Left ventricle myocardium inferior (tissue), 1 donor: ENCODE results near the gene BCAS3. TPM values are rescaled to one million over a fixed set of nuclear protein-coding genes. Genes with fewer than 3 reads are reported as not detected.

Source experiments
- DNase-seq: peaks from one replicate; pipeline ENCODE4 v3.0.0-alpha.2; 2020
- H3K27ac ChIP-seq: fragments of 200-600 bp; replicated peaks from 2 replicates; pipeline ENCODE4 v1.8.0; 2021
- H3K27me3 ChIP-seq: fragments of 200-600 bp; 2 replicates; pipeline ENCODE4 v1.8.0; 2021; ENCODE audit warnings: low read depth
- H3K36me3 ChIP-seq: fragments of 200-600 bp; 2 replicates; pipeline ENCODE4 v1.8.0; 2021
- H3K4me1 ChIP-seq: fragments of 200-600 bp; 2 replicates; pipeline ENCODE4 v1.8.0; 2021
- H3K4me3 ChIP-seq: fragments of 200-600 bp; 2 replicates; pipeline ENCODE4 v1.8.0; 2021; ENCODE audit warnings: mild to moderate bottlenecking, moderate library complexity
- H3K9me3 ChIP-seq: fragments of 200-600 bp; replicated peaks from 2 replicates; pipeline ENCODE4 v1.8.0; 2021
- intact Hi-C: fragments of 100-400 bp; cut with micrococcal nuclease; formaldehyde crosslinking; loops from one replicate; pipeline ENCODE4 v1.11.0; 2022
- total RNA-seq: library from RNA; stranded (reverse); fragmentation: NEBNext Ultra II Directional; extraction: Animal tissue kit (Norgen Biotek cat#: 25700); gene quantifications from one replicate; pipeline ENCODE4 v1.2.1, GENCODE V29; 2021
- TF ChIP-seq, protein P1 (sequence below): fragments of 200-600 bp; IDR thresholded peaks from 2 replicates; pipeline ENCODE4 v1.8.0; 2021; ENCODE audit warnings: antibody characterized with exemption, mild to moderate bottlenecking, borderline replicate concordance
- donor health status: DM: no; HTN: yes; CAD: no; lungs with severe emphysema.

Gene BCAS3
- total RNA-seq, 1 donor from 2014 or later, result 16.5 TPM

DNA sequence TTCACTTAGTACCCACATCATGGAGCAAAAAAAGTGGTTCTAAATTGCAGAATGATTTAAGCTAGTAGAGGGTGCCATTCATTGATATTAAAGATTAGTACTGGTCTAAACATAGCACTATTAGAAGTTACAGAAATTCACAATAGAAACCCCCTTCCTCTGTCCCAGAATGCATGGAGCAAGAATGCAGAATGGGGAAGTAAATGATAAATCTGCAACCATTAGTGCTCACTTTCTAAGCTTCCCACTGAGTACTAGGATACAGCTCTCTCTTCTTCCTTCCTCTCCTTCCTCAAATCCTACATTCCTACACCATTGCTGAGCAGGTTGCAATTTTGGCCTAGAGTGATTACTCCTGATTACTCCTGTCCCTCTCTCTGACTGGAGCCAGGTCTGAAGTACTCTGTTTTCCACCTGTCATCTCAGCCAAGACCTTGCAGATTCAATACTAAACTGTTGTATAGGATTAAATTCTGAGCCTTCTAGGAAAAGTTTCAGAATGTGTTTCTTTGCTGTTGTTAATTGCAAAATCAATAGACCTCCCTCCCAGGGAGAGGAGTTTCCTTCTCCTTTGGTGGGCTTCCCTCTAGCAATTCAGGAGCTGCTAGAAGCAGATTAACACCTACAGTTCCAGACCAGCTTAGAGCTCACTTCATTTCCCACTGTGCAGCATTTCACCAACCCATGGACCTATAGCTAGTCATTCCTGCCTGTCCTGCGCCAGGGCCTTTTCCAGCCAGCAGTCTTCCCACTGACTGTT, 556.5 kb downstream of the BCAS3 start:
- Histone ChIP-seq H3K9me3 (no peaks in the 10 kb centered on the region), H3K27ac (no peak overlapping the region), H3K27me3 (no peaks in the 10 kb centered on the region), H3K4me1 (peaks cover 31% of the 10 kb centered on the region), H3K36me3 (no peaks in the 10 kb centered on the region), H3K4me3 (no peak overlapping the region)
- intact Hi-C loops, result no loop called here
- DNase-seq, result no peak
- TF ChIP-seq, protein P1, sequence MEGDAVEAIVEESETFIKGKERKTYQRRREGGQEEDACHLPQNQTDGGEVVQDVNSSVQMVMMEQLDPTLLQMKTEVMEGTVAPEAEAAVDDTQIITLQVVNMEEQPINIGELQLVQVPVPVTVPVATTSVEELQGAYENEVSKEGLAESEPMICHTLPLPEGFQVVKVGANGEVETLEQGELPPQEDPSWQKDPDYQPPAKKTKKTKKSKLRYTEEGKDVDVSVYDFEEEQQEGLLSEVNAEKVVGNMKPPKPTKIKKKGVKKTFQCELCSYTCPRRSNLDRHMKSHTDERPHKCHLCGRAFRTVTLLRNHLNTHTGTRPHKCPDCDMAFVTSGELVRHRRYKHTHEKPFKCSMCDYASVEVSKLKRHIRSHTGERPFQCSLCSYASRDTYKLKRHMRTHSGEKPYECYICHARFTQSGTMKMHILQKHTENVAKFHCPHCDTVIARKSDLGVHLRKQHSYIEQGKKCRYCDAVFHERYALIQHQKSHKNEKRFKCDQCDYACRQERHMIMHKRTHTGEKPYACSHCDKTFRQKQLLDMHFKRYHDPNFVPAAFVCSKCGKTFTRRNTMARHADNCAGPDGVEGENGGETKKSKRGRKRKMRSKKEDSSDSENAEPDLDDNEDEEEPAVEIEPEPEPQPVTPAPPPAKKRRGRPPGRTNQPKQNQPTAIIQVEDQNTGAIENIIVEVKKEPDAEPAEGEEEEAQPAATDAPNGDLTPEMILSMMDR, result no peak

DNA sequence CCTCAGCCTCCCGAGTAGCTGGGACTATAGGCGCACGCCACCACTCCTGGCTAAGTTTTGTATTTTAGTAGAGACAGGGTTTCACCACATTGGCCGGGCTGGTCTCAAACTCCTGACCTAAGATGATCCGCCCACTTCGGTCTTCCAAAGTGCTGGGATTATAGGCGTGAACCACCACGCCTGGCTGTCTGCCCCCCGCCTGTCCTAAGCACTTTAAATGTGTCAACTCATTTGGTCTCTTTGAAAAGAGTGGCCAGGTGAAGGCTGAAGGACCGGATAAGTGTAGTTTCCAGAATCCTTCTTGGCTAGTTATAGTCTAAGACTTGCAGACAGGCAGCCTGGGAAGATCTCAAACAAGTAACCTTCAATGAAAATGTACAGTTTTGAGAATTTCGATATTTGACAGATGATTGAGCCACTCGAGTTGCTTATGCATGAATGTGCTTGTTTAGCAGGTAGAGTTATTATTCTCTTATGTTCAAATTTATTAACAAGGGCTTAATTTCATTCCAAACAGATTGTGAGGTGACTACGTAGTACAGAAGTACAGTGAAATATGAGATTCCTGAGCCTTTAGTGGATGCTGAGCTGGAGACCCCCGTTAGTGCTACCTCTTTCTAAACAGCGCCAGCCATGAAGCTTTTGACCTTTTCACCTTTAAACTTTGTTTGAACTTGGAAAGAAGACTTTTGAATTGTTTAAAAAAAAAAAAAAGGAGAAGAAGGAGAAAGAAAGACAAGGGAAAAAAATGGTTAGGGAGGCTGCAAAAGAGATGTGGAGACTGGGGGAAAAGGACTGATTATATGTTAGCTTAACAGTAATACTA, 557.6 kb downstream of the BCAS3 start:
- TF ChIP-seq, protein P1, result no peak
- H3K27me3 ChIP-seq, result no peaks in the 10 kb centered on the region
- no peaks in the 10 kb centered on the region for H3K9me3 ChIP-seq
- peak overlapping the region; percentile 50 for H3K27ac ChIP-seq
- DNase-seq, result no peak
- intact Hi-C loops, result no loop called here
- H3K4me1 ChIP-seq, result peaks cover 31% of the 10 kb centered on the region
- H3K36me3 ChIP-seq, result no peaks in the 10 kb centered on the region
- no peak overlapping the region for H3K4me3 ChIP-seq

DNA sequence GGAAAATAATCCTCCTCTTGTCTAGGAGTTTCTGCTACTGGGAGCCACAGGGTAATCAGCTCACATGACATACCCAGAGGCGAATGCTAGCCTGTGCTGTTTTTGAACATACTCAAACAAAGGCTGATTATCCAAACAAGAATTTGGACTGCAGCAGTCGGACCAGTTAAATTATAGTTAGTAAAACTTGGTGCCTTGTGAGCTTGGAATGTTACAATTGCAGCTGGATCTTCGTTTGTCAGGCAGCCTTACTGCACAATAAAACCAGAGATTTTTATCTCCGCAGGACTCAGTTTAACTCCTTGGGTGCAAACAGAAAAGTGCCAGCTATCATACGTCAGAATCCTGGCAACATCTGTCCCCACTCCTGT, 558.2 kb downstream of the BCAS3 start:
- TF ChIP-seq, protein P1, result no peak
- Histone ChIP-seq H3K27ac (peak overlapping the region; percentile 50), H3K36me3 (no peaks in the 10 kb centered on the region), H3K4me3 (no peak overlapping the region), H3K9me3 (no peaks in the 10 kb centered on the region), H3K27me3 (no peaks in the 10 kb centered on the region), H3K4me1 (peaks cover 31% of the 10 kb centered on the region)
- intact Hi-C loops, result no loop called here
- no peak for DNase-seq

DNA sequence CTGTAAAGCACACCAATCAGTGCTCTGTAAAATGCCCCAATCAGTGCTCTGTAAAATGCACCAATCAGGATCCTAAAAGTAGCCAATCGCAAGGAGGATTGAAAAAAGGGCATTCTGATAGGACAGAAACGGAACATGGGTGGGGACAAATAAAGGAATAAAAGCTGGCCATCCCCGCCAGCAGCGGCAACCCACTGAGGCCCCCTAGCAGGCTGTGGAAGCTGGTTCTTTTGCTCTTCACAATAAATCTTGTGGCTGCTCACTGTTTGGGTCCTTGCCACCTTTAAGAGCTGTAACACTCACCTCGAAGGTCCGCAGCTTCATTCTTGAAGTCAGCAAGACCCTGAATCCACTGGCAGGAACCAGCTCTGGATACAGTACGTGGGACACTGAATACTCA, 559.6 kb downstream of the BCAS3 start:
- intact Hi-C loops, result no loop called here
- H3K27ac ChIP-seq, result no peak overlapping the region
- TF ChIP-seq, protein P1, result no peak

DNA sequence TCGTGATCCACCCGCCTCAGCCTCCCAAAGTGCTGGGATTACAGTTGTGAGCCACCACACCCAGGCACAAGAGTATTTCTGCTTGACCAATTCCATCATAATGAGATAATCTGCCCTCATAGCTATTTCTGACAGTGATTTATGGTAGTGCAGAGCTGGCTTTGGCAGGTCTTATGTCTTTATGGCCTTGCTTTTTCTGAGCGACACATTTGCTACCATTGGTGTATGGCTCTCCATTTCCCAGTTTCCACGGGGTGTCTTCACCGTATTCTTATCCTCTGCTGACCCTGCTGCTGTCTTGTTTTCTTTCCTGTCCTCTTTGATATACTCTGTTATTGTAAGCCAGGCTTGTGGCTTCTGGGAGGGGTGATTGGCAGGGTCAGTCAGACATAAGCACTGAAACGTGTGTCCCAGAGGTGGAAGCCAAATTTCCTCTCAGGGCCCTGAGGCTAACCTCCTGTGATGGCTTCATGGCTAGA, 560.8 kb downstream of the BCAS3 start:
- Histone ChIP-seq H3K27me3 (no peaks in the 10 kb centered on the region), H3K36me3 (no peaks in the 10 kb centered on the region), H3K9me3 (no peaks in the 10 kb centered on the region), H3K27ac (peak overlapping the region; percentile 45), H3K4me3 (no peak overlapping the region), H3K4me1 (peaks cover 18% of the 10 kb centered on the region)
- intact Hi-C loops, result no loop called here
- TF ChIP-seq, protein P1, result no peak
- no peak for DNase-seq

More for the DNA sequence above, 559.6 kb downstream of the BCAS3 start:
- Histone ChIP-seq H3K27me3 (no peaks in the 10 kb centered on the region), H3K36me3 (no peaks in the 10 kb centered on the region), H3K4me3 (no peak overlapping the region), H3K9me3 (no peaks in the 10 kb centered on the region), H3K4me1 (peaks cover 30% of the 10 kb centered on the region)
- DNase-seq, result no peak
